SK-N-SH (cell line): ENCODE data around the gene TSBP1. TPM values are rescaled to one million over a fixed set of nuclear protein-coding genes. Genes with fewer than 3 reads are reported as not detected.

Experiments
- CTCF ChIA-PET: fragments of 300-600, 350-600 bp; formaldehyde crosslinking; extraction: SDS; loops from one replicate; lab custom pipeline; 2021; lab: Yijun Ruan, JAX
- POLR2A ChIA-PET: fragments of 350-600 bp; sonication (Branson Sonifier 250); formaldehyde crosslinking; extraction: SDS; loops from one replicate; lab custom pipeline; 2020; ENCODE audit warnings: antibody characterized with exemption, inconsistent platforms; lab: Yijun Ruan, JAX
- DNase-seq: peaks from one replicate; pipeline ENCODE4 v3.0.0; 2012
- H2AFZ ChIP-seq: fragments of 200-600 bp; sonication (generic); 2 replicates; pipeline ENCODE4 v1.8.1; 2016; ENCODE audit warnings: antibody characterized with exemption, mild to moderate bottlenecking, low read depth
- H3F3A ChIP-seq: fragments of 200-600 bp; sonication (generic); replicated peaks from 2 replicates; pipeline ENCODE3; 2016; ENCODE audit warnings: antibody characterized with exemption, mild to moderate bottlenecking; ENCODE audit not compliant: insufficient read depth
- H3K27ac ChIP-seq, 2 experiments: fragments of 200-500 bp in 1 of 2; fragments of 200-600 bp in 1 of 2; sonication (Bioruptor generic) in 1 of 2; sonication (generic), shearing (Covaris generic) in 1 of 2; 2 replicates each; pipeline versions ENCODE4 v1.5.1 to v1.6.1; 2014 to 2016; ENCODE audit warnings: low read depth in 2 of 2, inconsistent platforms in 1 of 2, low read length in 1 of 2, mild to moderate bottlenecking in 1 of 2, mixed read lengths in 1 of 2
- H3K27me3 ChIP-seq: fragments of 200-600 bp; sonication (generic), shearing (Covaris generic); 2 replicates; pipeline ENCODE4 v1.6.1; 2016; ENCODE audit warnings: mixed run types; ENCODE audit not compliant: insufficient read depth
- H3K36me3 ChIP-seq, 2 experiments: fragments of 200-500 bp in 1 of 2; fragments of 200-600 bp in 1 of 2; sonication (Bioruptor generic) in 1 of 2; sonication (generic) in 1 of 2; replicated peaks in 1 of 2; 2 replicates each; pipeline versions ENCODE3 to v1.5.1; 2014 to 2016; ENCODE audit warnings: low read length in 1 of 2, mild to moderate bottlenecking in 1 of 2; ENCODE audit not compliant: insufficient read depth in 2 of 2, control insufficient read depth in 1 of 2
- H3K4me1 ChIP-seq, 2 experiments: fragments of 200-500 bp in 1 of 2; fragments of 200-600 bp in 1 of 2; sonication (Bioruptor generic) in 1 of 2; sonication (generic), shearing (Covaris generic) in 1 of 2; 2 replicates each; pipeline versions ENCODE4 v1.5.1 to v1.6.1; 2014 to 2016; ENCODE audit warnings: low read depth in 1 of 2, low read length in 1 of 2, mixed run types in 1 of 2; ENCODE audit not compliant: insufficient read depth in 2 of 2, control insufficient read depth in 1 of 2
- H3K4me2 ChIP-seq: fragments of 200-600 bp; sonication (generic), shearing (Covaris generic); 2 replicates; pipeline ENCODE4 v1.6.1; 2017; ENCODE audit warnings: mixed run types
- H3K4me3 ChIP-seq, 2 experiments: fragments of 200-500 bp in 1 of 2; fragments of 200-600 bp in 1 of 2; sonication (Bioruptor generic) in 1 of 2; sonication (generic), shearing (Covaris generic) in 1 of 2; 2 replicates each; pipeline versions ENCODE4 v1.5.1 to v1.8.1; 2014 to 2016; ENCODE audit warnings: low read depth in 2 of 2, inconsistent platforms in 1 of 2, low read length in 1 of 2, mild to moderate bottlenecking in 1 of 2, mixed read lengths in 1 of 2, moderate library complexity in 1 of 2
- H3K79me2 ChIP-seq: fragments of 200-600 bp; sonication (generic); 2 replicates; pipeline ENCODE4 v1.8.1; 2017; ENCODE audit warnings: mild to moderate bottlenecking; ENCODE audit not compliant: insufficient read depth
- H3K9ac ChIP-seq: fragments of 200-600 bp; sonication (generic); 2 replicates; pipeline ENCODE4 v1.6.1; 2017; ENCODE audit warnings: mixed run types
- H3K9me2 ChIP-seq: fragments of 200-600 bp; sonication (generic); 2 replicates; pipeline ENCODE4 v1.6.1; 2017; ENCODE audit warnings: mixed run types
- H3K9me3 ChIP-seq: fragments of 200-600 bp; sonication (generic); 2 replicates; pipeline ENCODE4 v1.6.1; 2017; ENCODE audit warnings: mixed run types, mild to moderate bottlenecking, moderate library complexity
- H4K20me1 ChIP-seq: fragments of 200-600 bp; sonication (generic); 2 replicates; pipeline ENCODE4 v1.6.1; 2017; ENCODE audit warnings: mild to moderate bottlenecking, mixed run types; ENCODE audit not compliant: insufficient read depth
- CHD2 ChIP-seq: fragments of 150-350 bp; IDR thresholded peaks from 2 replicates; pipeline ENCODE4 v1.6.1; 2018; ENCODE audit warnings: low read length; ENCODE audit not compliant: partially characterized antibody
- CTCF ChIP-seq: fragments of 200-600 bp; sonication (generic); IDR thresholded peaks from 2 replicates; pipeline ENCODE4 v1.6.1; 2017; ENCODE audit warnings: antibody characterized with exemption, mild to moderate bottlenecking, moderate library complexity
- ELF1 ChIP-seq: IDR thresholded peaks from 2 replicates; pipeline ENCODE4 v1.4.0; 2012
- GABPA ChIP-seq: IDR thresholded peaks from 2 replicates; pipeline ENCODE4 v1.4.0; 2012; ENCODE audit warnings: low read depth, mild to moderate bottlenecking
- GATA2 ChIP-seq: sonication (generic); formaldehyde crosslinking; IDR thresholded peaks from 2 replicates; pipeline ENCODE4 v1.5.0; 2020; ENCODE audit warnings: mild to moderate bottlenecking, missing genetic modification reagents
- NFIC ChIP-seq: IDR thresholded peaks from 2 replicates; pipeline ENCODE4 v1.4.0; 2012; ENCODE audit warnings: borderline replicate concordance
- PBX3 ChIP-seq: IDR thresholded peaks from 2 replicates; pipeline ENCODE4; 2012
- RAD21 ChIP-seq: IDR thresholded peaks from 2 replicates; pipeline ENCODE4 v1.6.1; 2012; ENCODE audit warnings: mild to moderate bottlenecking, low read length
- TAF1 ChIP-seq: IDR thresholded peaks from 2 replicates; pipeline ENCODE4 v1.6.1; 2012; ENCODE audit warnings: low read depth, mild to moderate bottlenecking, low read length, moderate library complexity, borderline replicate concordance
- YY1 ChIP-seq: IDR thresholded peaks from 2 replicates; pipeline ENCODE4 v1.4.0; 2012; ENCODE audit warnings: low read depth, mild to moderate bottlenecking
- WGBS: methylation state at CpG from one replicate; pipeline ENCODE4 v1.1.6; 2017; ENCODE audit warnings: low lambda C conversion rate; 5-methylcytosine and 5-hydroxymethylcytosine counted together
- polyA plus RNA-seq, 3 experiments: library from polyadenylated mRNA; depleted of rRNA; stranded (reverse); fragments of >200 nt; gene quantifications; 2 replicates each; pipeline ENCODE4 v1.2.3, GENCODE V29; 2012
- TF ChIP-seq, protein P1 (sequence below): fragments of 150-350 bp; IDR thresholded peaks from 2 replicates; pipeline ENCODE4 v1.6.1; 2016; ENCODE audit warnings: mild to moderate bottlenecking, low read depth, low read length

TSBP1 gene
- polyA plus RNA-seq, 1 of the 3 experiments (the other 2 are of a cell fraction), result not detected

GRCh38 chr6:32255199-32256153 lies 116.2 kb downstream of the TSBP1 start (continued):
- TF ChIP-seq PBX3, result no peak

- Histone ChIP-seq H3F3A (peaks cover 10% of the 10 kb centered on the region), H3K4me1 (peaks cover 0 to 7% of the 10 kb centered on the region in 2 experiments; a peak in 2 of 4 replicates), H3K9ac (no peak overlapping the region), H4K20me1 (no peaks in the 10 kb centered on the region)
- WGBS, result 22% methylated on average over 12 of the region's 12 CpGs
- TF ChIP-seq NFIC (no peak), YY1 (no peak), GATA2 (CRISPR knock-in tag) (no peak), CHD2 (no peak), PBX3 (no peak), RAD21 (no peak), GABPA (no peak), CTCF (no peak), TAF1 (no peak), ELF1 (no peak)
- TF ChIP-seq, protein P1, sequence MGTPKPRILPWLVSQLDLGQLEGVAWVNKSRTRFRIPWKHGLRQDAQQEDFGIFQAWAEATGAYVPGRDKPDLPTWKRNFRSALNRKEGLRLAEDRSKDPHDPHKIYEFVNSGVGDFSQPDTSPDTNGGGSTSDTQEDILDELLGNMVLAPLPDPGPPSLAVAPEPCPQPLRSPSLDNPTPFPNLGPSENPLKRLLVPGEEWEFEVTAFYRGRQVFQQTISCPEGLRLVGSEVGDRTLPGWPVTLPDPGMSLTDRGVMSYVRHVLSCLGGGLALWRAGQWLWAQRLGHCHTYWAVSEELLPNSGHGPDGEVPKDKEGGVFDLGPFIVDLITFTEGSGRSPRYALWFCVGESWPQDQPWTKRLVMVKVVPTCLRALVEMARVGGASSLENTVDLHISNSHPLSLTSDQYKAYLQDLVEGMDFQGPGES, result no peak
- TF ChIP-seq, all 33 proteins: peak for 0
- Histone ChIP-seq H3K27ac (no peak overlapping the region), H3K79me2 (no peaks in the 10 kb centered on the region), H2AFZ (0 out of 2 replicates have a peak overlapping the region, but pooled peaks have one; percentile 72), H3K4me2 (peak overlapping the region; percentile 85), H3K27me3 (no peaks in the 10 kb centered on the region; the same call in 1 of the 2 replicates), H3K4me3 (peak overlapping the region; percentile 23 to 53), H3K9me3 (0 out of 2 replicates have a peak, but pooled peaks cover 8% of the 10 kb centered on the region), H3K36me3 (no peaks in the 10 kb centered on the region), H3K9me2 (no peaks in the 10 kb centered on the region)
- CTCF ChIA-PET, result interaction anchor here (0.6 to 1.4 kb wide), 3 partner anchors 9 to 95 kb away, joined by 3 read pairs; no protein-coding TSS in a partner anchor
- DNase-seq, result no peak
- POLR2A ChIA-PET, result no interaction called here
Observed at GRCh38 chr6:32254761-32255198, 116.9 kb downstream of the TSBP1 start.
